PFSK-1 (cell line): ENCODE measurements around the gene RPL15.

Source experiments
- POLR2AphosphoS5 ChIP-seq: IDR thresholded peaks from 2 replicates; pipeline ENCODE4 v1.6.1; 2012; ENCODE audit warnings: low read depth, mild to moderate bottlenecking, control low read depth, low read length, moderate library complexity
- SIN3A ChIP-seq: IDR thresholded peaks from 2 replicates; pipeline ENCODE4 v1.6.1; 2012; ENCODE audit warnings: mild to moderate bottlenecking, low read length, moderate library complexity, borderline replicate concordance; ENCODE audit not compliant: insufficient read depth
- TAF1 ChIP-seq: IDR thresholded peaks from 2 replicates; pipeline ENCODE4 v1.6.1; 2012; ENCODE audit warnings: low read length, control low read depth, borderline replicate concordance; ENCODE audit not compliant: insufficient read depth
- TF ChIP-seq, protein P1 (sequence below), 2 experiments: IDR thresholded peaks; 2 replicates each; pipeline versions ENCODE4 v1.6.1 to v1.8.0; 2011 to 2012; ENCODE audit warnings: low read depth in 2 of 2, low read length in 2 of 2, control low read depth in 1 of 2, inconsistent platforms in 1 of 2, mild to moderate bottlenecking in 1 of 2, moderate library complexity in 1 of 2; ENCODE audit not compliant: insufficient read depth in 1 of 2

- TF ChIP-seq, protein P1, sequence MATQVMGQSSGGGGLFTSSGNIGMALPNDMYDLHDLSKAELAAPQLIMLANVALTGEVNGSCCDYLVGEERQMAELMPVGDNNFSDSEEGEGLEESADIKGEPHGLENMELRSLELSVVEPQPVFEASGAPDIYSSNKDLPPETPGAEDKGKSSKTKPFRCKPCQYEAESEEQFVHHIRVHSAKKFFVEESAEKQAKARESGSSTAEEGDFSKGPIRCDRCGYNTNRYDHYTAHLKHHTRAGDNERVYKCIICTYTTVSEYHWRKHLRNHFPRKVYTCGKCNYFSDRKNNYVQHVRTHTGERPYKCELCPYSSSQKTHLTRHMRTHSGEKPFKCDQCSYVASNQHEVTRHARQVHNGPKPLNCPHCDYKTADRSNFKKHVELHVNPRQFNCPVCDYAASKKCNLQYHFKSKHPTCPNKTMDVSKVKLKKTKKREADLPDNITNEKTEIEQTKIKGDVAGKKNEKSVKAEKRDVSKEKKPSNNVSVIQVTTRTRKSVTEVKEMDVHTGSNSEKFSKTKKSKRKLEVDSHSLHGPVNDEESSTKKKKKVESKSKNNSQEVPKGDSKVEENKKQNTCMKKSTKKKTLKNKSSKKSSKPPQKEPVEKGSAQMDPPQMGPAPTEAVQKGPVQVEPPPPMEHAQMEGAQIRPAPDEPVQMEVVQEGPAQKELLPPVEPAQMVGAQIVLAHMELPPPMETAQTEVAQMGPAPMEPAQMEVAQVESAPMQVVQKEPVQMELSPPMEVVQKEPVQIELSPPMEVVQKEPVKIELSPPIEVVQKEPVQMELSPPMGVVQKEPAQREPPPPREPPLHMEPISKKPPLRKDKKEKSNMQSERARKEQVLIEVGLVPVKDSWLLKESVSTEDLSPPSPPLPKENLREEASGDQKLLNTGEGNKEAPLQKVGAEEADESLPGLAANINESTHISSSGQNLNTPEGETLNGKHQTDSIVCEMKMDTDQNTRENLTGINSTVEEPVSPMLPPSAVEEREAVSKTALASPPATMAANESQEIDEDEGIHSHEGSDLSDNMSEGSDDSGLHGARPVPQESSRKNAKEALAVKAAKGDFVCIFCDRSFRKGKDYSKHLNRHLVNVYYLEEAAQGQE (IDR thresholded peaks at IDR 0.05; ENCODE audit: insufficient read depth in 1 of 2, low read depth in 2 of 2, low read length in 2 of 2), result no peak
- no peak for TF ChIP-seq TAF1
- TF ChIP-seq POLR2AphosphoS5, result no peak
- no peak for TF ChIP-seq SIN3A
Measured at GRCh38 chr3:23894254-23895061, 22.5 kb upstream of the RPL15 start.
